Hepatocyte (in vitro differentiated cells): Measurements from ENCODE around the gene NR1D1.

Experiments
- EZH2phosphoT487 ChIP-seq: fragments of 200-600 bp; sonication (generic); IDR thresholded peaks from one replicate; pipeline ENCODE4 v1.6.1; 2018; ENCODE audit warnings: antibody characterized with exemption, mild to moderate bottlenecking, low read depth, moderate library complexity; ENCODE audit not compliant: unreplicated experiment, severe bottlenecking
- TF ChIP-seq, protein P1 (sequence below): fragments of 200-600 bp; sonication (generic); IDR thresholded peaks from 2 replicates; pipeline ENCODE4 v1.5.1; 2016; ENCODE audit warnings: antibody characterized with exemption, mild to moderate bottlenecking; ENCODE audit not compliant: poor library complexity

DNA sequence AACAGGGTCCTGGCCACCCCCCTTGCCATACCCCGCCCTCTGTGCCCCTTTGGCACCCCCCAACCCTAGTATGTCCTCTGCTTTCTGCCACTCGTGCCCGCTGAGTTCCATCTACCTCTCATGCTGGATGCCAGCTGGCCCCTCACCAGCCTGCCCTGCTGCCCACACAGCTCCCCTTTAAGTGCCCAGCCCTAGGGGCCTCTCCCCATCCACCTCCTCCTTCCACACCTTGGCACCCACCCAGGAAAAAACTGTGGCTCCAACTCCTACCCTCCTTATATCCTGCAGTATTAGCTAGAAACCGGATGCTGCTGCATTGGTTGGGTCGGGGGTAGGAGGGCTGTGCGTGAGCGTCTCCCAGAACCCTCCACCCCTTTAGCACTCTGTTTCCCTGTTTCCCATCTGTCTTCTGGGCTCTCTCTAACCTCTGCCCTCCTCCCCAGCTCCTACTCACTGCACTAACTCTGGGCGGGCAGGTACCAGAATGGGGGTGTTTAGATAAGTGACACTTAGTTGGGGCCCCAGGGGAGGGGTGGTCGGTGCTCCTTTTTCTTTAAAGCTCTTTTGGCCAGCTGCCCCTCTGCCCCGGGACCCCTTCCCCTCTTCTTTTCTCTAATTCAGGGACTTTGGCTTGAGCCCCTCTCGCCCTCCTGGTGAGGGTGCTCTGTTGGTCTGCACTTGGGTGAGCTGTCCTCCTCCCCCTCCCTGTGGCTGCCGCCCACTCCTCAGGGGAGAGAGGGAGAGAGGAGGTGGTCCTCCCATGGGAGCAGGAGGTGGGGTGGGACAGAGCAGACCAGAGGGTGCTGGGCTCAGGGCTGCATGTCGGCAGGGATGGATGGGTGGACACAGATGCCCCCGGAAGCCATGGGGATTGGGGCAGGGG lies 9.9 kb downstream of the NR1D1 start:
- TF ChIP-seq, protein P1, sequence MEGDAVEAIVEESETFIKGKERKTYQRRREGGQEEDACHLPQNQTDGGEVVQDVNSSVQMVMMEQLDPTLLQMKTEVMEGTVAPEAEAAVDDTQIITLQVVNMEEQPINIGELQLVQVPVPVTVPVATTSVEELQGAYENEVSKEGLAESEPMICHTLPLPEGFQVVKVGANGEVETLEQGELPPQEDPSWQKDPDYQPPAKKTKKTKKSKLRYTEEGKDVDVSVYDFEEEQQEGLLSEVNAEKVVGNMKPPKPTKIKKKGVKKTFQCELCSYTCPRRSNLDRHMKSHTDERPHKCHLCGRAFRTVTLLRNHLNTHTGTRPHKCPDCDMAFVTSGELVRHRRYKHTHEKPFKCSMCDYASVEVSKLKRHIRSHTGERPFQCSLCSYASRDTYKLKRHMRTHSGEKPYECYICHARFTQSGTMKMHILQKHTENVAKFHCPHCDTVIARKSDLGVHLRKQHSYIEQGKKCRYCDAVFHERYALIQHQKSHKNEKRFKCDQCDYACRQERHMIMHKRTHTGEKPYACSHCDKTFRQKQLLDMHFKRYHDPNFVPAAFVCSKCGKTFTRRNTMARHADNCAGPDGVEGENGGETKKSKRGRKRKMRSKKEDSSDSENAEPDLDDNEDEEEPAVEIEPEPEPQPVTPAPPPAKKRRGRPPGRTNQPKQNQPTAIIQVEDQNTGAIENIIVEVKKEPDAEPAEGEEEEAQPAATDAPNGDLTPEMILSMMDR, result no peak
- TF ChIP-seq EZH2phosphoT487, result no peak
